GM23248 (cell line): Measurements from ENCODE around the gene RSL1D1. TPM values are rescaled to one million over a fixed set of nuclear protein-coding genes. Genes with fewer than 3 reads are reported as not detected.

Experiments
- DNase-seq: peaks from one replicate; pipeline ENCODE4 v3.0.0-alpha.2; 2015
- H2AFZ ChIP-seq: fragments of 200-600 bp; sonication (generic); 2 replicates; pipeline ENCODE4 v1.6.1; 2016; ENCODE audit warnings: antibody characterized with exemption
- H3F3A ChIP-seq: fragments of 200-600 bp; sonication (generic); 2 replicates; pipeline ENCODE4 v1.6.1; 2016; ENCODE audit warnings: mild to moderate bottlenecking, antibody characterized with exemption, mixed run types; ENCODE audit not compliant: insufficient read depth
- H3K27ac ChIP-seq: fragments of 200-600 bp; sonication (generic); 2 replicates; pipeline ENCODE4 v1.5.1; 2016; ENCODE audit warnings: mild to moderate bottlenecking
- H3K27me3 ChIP-seq: fragments of 200-600 bp; sonication (generic); replicated peaks from 2 replicates; pipeline ENCODE4 v1.6.1; 2016; ENCODE audit warnings: mild to moderate bottlenecking; ENCODE audit not compliant: insufficient read depth
- H3K36me3 ChIP-seq: fragments of 200-600 bp; sonication (generic); 2 replicates; pipeline ENCODE4 v1.6.1; 2016; ENCODE audit warnings: low read depth, mild to moderate bottlenecking
- H3K4me1 ChIP-seq: fragments of 200-600 bp; sonication (generic); 2 replicates; pipeline ENCODE4 v1.6.1; 2016; ENCODE audit warnings: mild to moderate bottlenecking; ENCODE audit not compliant: insufficient read depth
- H3K4me2 ChIP-seq: fragments of 200-600 bp; sonication (generic); one replicate; pipeline ENCODE4 v1.6.1; 2016; ENCODE audit warnings: mild to moderate bottlenecking; ENCODE audit not compliant: unreplicated experiment
- H3K4me3 ChIP-seq: fragments of 200-600 bp; sonication (generic); 2 replicates; pipeline ENCODE4 v1.5.1; 2016; ENCODE audit warnings: mild to moderate bottlenecking
- H3K79me2 ChIP-seq: fragments of 200-600 bp; sonication (generic); 2 replicates; pipeline ENCODE4 v1.6.1; 2016; ENCODE audit warnings: mild to moderate bottlenecking; ENCODE audit not compliant: insufficient read depth
- H3K9ac ChIP-seq: fragments of 200-600 bp; sonication (generic); 2 replicates; pipeline ENCODE4 v1.6.1; 2016; ENCODE audit warnings: mild to moderate bottlenecking
- H3K9me2 ChIP-seq: fragments of 200-600 bp; sonication (generic); 2 replicates; pipeline ENCODE4 v1.6.1; 2016; ENCODE audit warnings: mixed run types, mild to moderate bottlenecking, moderate library complexity; ENCODE audit not compliant: insufficient read depth
- H3K9me3 ChIP-seq: fragments of 200-600 bp; sonication (generic); one replicate; pipeline ENCODE4 v1.6.1; 2017; ENCODE audit warnings: low read depth
- H4K20me1 ChIP-seq: fragments of 200-600 bp; sonication (generic); 2 replicates; pipeline ENCODE4 v1.6.0; 2016; ENCODE audit not compliant: insufficient read depth
- EZH2 ChIP-seq: fragments of 200-600 bp; sonication (generic); IDR thresholded peaks from 2 replicates; pipeline ENCODE4 v1.6.1; 2018; ENCODE audit warnings: antibody characterized with exemption, mild to moderate bottlenecking; ENCODE audit not compliant: insufficient read depth, poor library complexity, severe bottlenecking
- EZH2phosphoT487 ChIP-seq: fragments of 200-600 bp; sonication (generic); IDR thresholded peaks from 2 replicates; pipeline ENCODE4 v1.6.1; 2018; ENCODE audit warnings: antibody characterized with exemption, moderate library complexity, mild to moderate bottlenecking, low read depth; ENCODE audit not compliant: insufficient read depth
- WGBS, 2 experiments: methylation state at CpG; one replicate each; pipeline ENCODE4 v1.1.6; 2015 to 2017; ENCODE audit warnings: low lambda C conversion rate in 2 of 2, low coverage in 1 of 2; ENCODE audit errors: missing lambda C conversion rate in 2 of 2; 5-methylcytosine and 5-hydroxymethylcytosine counted together
- in situ Hi-C: fragments of 300-500 bp; cut with MboI; formaldehyde crosslinking; loops from 2 replicates; pipeline ENCODE4 v1.15.0; 2020
- polyA plus RNA-seq: library from polyadenylated mRNA; unstranded; fragments of >200 nt; fragmentation: Nextera tagmentation; extraction: Ambion mirVana; gene quantifications from 2 replicates; pipeline ENCODE4 v1.2.1, GENCODE V29; 2016
- total RNA-seq: library from RNA; depleted of rRNA; stranded (reverse); fragments of >200 nt; shearing (Covaris generic); gene quantifications from 2 replicates; pipeline ENCODE4 v1.2.3, GENCODE V29; 2014

Gene RSL1D1
- total and polyA plus RNA-seq, 2 experiments from 2014 or later: 150 to 274 TPM

- in situ Hi-C loops: loop anchor here (10.0 kb wide), 1 partner anchor 55 kb away; no protein-coding TSS in a partner anchor
- no peak overlapping the region for H3K27ac ChIP-seq
These were observed 28.7 kb upstream of the RSL1D1 start for GRCh38 chr16:11880007-11880406.

GRCh38 chr16:11877374-11877773 is 26.0 kb upstream of the RSL1D1 start:
- Histone ChIP-seq H3K27ac (no peak overlapping the region), H3K4me1 (peaks cover 3% of the 10 kb centered on the region), H3K79me2 (peaks cover 87% of the 10 kb centered on the region), H3F3A (peaks cover 34% of the 10 kb centered on the region), H2AFZ (no peak overlapping the region), H3K9ac (no peak overlapping the region), H3K27me3 (no peaks in the 10 kb centered on the region), H4K20me1 (no peaks in the 10 kb centered on the region), H3K9me2 (no peaks in the 10 kb centered on the region), H3K4me2 (no peak overlapping the region), H3K4me3 (no peak overlapping the region), H3K9me3 (no peaks in the 10 kb centered on the region), H3K36me3 (peaks cover 71% of the 10 kb centered on the region)
- 83 to 87% methylated on average over 5 of the region's 5 CpGs for WGBS, 2 experiments
- in situ Hi-C loops: no loop called here
- peak; percentile 49 for DNase-seq
- no peak for TF ChIP-seq EZH2
- TF ChIP-seq EZH2phosphoT487: no peak

More at GRCh38 chr16:11880007-11880406, 28.7 kb upstream of the RSL1D1 start:
- TF ChIP-seq EZH2phosphoT487 (no peak), EZH2 (no peak)
- Histone ChIP-seq H3K4me2 (no peak overlapping the region), H3K4me1 (peaks cover 3% of the 10 kb centered on the region), H2AFZ (no peak overlapping the region), H3K9me2 (no peaks in the 10 kb centered on the region), H4K20me1 (no peaks in the 10 kb centered on the region), H3K27me3 (no peaks in the 10 kb centered on the region), H3F3A (peaks cover 29% of the 10 kb centered on the region), H3K36me3 (peaks cover 69% of the 10 kb centered on the region), H3K9me3 (no peaks in the 10 kb centered on the region), H3K9ac (no peak overlapping the region), H3K4me3 (no peak overlapping the region), H3K79me2 (peaks cover 91% of the 10 kb centered on the region)
- 71% methylated on average over 5 of the region's 5 CpGs for WGBS, 2 experiments
- no peak for DNase-seq

- 86 to 89% methylated on average over 8 to 12 of the region's 12 CpGs for WGBS, 2 experiments
These were observed 25.0 kb upstream of the RSL1D1 start for GRCh38 chr16:11876306-11876705.

GRCh38 chr16:11875721-11876120 is 24.4 kb upstream of the RSL1D1 start:
- no peak overlapping the region for H3K4me3 ChIP-seq
- H3K27me3 ChIP-seq: no peaks in the 10 kb centered on the region
- peaks cover 3% of the 10 kb centered on the region for H3K4me1 ChIP-seq
- no peak overlapping the region for H2AFZ ChIP-seq
- 87 to 88% methylated on average over 5 of the region's 5 CpGs for WGBS, 2 experiments
- no peaks in the 10 kb centered on the region for H4K20me1 ChIP-seq
- DNase-seq: no peak
- H3K9ac ChIP-seq: no peak overlapping the region
- TF ChIP-seq EZH2: no peak
- in situ Hi-C loops: no loop called here
- H3K9me2 ChIP-seq: no peaks in the 10 kb centered on the region
- H3K36me3 ChIP-seq: peaks cover 64% of the 10 kb centered on the region
- H3K4me2 ChIP-seq: no peak overlapping the region
- H3K9me3 ChIP-seq: no peaks in the 10 kb centered on the region
- H3F3A ChIP-seq: peaks cover 44% of the 10 kb centered on the region
- peaks cover 88% of the 10 kb centered on the region for H3K79me2 ChIP-seq
- H3K27ac ChIP-seq: no peak overlapping the region

More at GRCh38 chr16:11876306-11876705, 25.0 kb upstream of the RSL1D1 start:
- Histone ChIP-seq H3K79me2 (peaks cover 87% of the 10 kb centered on the region), H3K4me3 (no peak overlapping the region), H3K4me1 (peaks cover 3% of the 10 kb centered on the region), H2AFZ (no peak overlapping the region), H3K9ac (no peak overlapping the region), H3F3A (peaks cover 42% of the 10 kb centered on the region), H3K4me2 (no peak overlapping the region), H3K9me2 (no peaks in the 10 kb centered on the region), H4K20me1 (no peaks in the 10 kb centered on the region), H3K27ac (no peak overlapping the region), H3K27me3 (no peaks in the 10 kb centered on the region), H3K9me3 (no peaks in the 10 kb centered on the region), H3K36me3 (peaks cover 70% of the 10 kb centered on the region)
- TF ChIP-seq EZH2phosphoT487: no peak
- TF ChIP-seq EZH2: no peak
- DNase-seq: no peak
- in situ Hi-C loops: no loop called here

- Histone ChIP-seq H3K4me3 (no peak overlapping the region), H3K27ac (peak overlapping the region; percentile 11), H3K27me3 (no peaks in the 10 kb centered on the region), H3K4me1 (peaks cover 6% of the 10 kb centered on the region), H3K36me3 (peaks cover 54% of the 10 kb centered on the region), H3K79me2 (peaks cover 89% of the 10 kb centered on the region), H3F3A (peaks cover 67% of the 10 kb centered on the region), H3K4me2 (no peak overlapping the region), H2AFZ (no peak overlapping the region), H3K9me3 (no peaks in the 10 kb centered on the region), H3K9ac (peak overlapping the region; percentile 8; the same call in 1 of the 2 replicates), H4K20me1 (no peaks in the 10 kb centered on the region), H3K9me2 (no peaks in the 10 kb centered on the region)
- in situ Hi-C loops: no loop called here
- TF ChIP-seq EZH2: no peak
- no peak for TF ChIP-seq EZH2phosphoT487
- WGBS, 2 experiments: 43 to 44% methylated on average over 7 of the region's 7 CpGs
- DNase-seq: peak; percentile 51
These were observed 19.9 kb upstream of the RSL1D1 start for GRCh38 chr16:11871193-11871592.
